ENCODE data around the gene TGM3.

The TGM3 gene, protein sequence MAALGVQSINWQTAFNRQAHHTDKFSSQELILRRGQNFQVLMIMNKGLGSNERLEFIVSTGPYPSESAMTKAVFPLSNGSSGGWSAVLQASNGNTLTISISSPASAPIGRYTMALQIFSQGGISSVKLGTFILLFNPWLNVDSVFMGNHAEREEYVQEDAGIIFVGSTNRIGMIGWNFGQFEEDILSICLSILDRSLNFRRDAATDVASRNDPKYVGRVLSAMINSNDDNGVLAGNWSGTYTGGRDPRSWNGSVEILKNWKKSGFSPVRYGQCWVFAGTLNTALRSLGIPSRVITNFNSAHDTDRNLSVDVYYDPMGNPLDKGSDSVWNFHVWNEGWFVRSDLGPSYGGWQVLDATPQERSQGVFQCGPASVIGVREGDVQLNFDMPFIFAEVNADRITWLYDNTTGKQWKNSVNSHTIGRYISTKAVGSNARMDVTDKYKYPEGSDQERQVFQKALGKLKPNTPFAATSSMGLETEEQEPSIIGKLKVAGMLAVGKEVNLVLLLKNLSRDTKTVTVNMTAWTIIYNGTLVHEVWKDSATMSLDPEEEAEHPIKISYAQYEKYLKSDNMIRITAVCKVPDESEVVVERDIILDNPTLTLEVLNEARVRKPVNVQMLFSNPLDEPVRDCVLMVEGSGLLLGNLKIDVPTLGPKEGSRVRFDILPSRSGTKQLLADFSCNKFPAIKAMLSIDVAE

DNA sequence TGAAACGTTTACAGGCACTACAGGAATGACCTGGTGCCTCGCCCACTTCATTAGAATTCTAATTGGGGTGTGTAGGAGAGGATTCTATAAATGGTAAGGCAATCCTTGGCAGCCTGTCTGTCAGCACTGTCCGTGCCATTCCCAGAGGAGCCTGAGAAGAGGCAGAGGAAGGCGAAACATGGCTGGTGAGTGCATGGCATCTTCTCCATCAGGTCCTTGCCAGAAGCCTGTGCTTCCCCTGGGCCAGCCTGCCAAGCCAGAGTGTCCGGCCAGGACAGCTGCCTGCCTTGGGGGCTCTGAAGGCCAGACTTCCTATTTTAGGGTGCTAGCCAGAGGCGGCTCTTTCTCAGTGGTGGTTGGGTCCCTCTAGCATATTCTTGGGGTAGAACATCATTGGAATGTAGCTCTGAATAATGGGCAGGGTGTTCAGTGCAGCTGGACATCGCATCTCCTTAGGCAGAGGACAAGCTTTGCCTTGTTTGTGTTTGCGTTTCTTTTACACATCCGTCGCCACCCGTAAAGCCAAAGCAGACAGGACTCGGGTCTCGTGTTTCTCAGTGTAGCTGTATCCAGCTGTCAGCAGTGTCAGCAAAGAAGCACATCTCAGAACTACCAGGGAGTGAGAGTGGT, at the start of gene TGM3:
Gene TGM3 (plus strand): TSS at position 116 of the 630 bp plus-strand sequence. CDS start 63 bp downstream, at position 179.
- Histone ChIP-seq H3K36me3 (ENCODE audit: control insufficient read depth, insufficient read depth, low read length) (no peaks in the 10 kb centered on the region), H3K27ac (ENCODE audit: low read length) (no peak within 1 kb of the TSS), H3K9me3 (ENCODE audit: control insufficient read depth, insufficient read depth, low read length) (no peaks in the 10 kb centered on the region), H3K27me3 (ENCODE audit: control insufficient read depth, insufficient read depth, low read length) (no peaks in the 10 kb centered on the region), H3K4me1 (ENCODE audit: control insufficient read depth, insufficient read depth, low read length) (peaks cover 8% of the 10 kb centered on the region), H3K4me3 (ENCODE audit: low read length) (no peak within 1 kb of the TSS)
- no peak for DNase-seq (ENCODE audit: low read depth, low spot score)
- no CpG with 5 or more reads among the region's 13 CpGs for WGBS (ENCODE audit: insufficient coverage, insufficient read length)

DNA sequence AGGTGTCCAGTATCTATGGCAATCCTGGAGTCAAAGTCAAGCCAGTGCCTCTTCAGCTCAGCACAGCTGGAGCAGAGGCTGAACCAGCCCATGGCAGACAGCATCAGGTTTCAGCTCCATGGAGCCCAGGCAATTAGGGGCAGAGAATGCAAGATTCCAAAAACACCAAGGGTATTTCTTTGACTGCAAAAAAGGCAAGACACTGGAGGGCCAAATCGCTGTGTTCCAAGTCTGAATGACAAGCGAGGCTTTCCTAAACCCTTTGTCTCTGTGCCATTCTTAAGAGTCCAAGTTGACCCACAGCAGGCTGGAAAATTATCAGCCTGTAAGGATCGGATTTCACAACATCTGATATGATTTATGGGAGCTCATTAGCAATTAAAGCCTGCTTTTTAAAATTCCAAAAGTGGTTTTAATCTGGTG, 49.7 kb upstream of the TGM3 start:
- WGBS (ENCODE audit: insufficient coverage, insufficient read length) = no CpG with 5 or more reads among the region's 3 CpGs
- H3K27me3 ChIP-seq (ENCODE audit: control insufficient read depth, insufficient read depth, low read length) = no peaks in the 10 kb centered on the region
- no peak overlapping the region for H3K4me3 ChIP-seq (ENCODE audit: low read length)
- H3K4me1 ChIP-seq (ENCODE audit: control insufficient read depth, insufficient read depth, low read length) = peaks cover 4% of the 10 kb centered on the region; the same call in 1 of the 2 replicates
- no peak for DNase-seq (ENCODE audit: low read depth, low spot score)
- no peaks in the 10 kb centered on the region for H3K36me3 ChIP-seq (ENCODE audit: control insufficient read depth, insufficient read depth, low read length)
- no peak overlapping the region for H3K27ac ChIP-seq (ENCODE audit: low read length)
- no peaks in the 10 kb centered on the region for H3K9me3 ChIP-seq (ENCODE audit: control insufficient read depth, insufficient read depth, low read length)

GRCh38 chr20:2248837-2249236, 47.0 kb upstream of the TGM3 start:
- H3K27me3 ChIP-seq (ENCODE audit: control insufficient read depth, insufficient read depth, low read length) = no peaks in the 10 kb centered on the region
- H3K9me3 ChIP-seq (ENCODE audit: control insufficient read depth, insufficient read depth, low read length) = no peaks in the 10 kb centered on the region
- peaks cover 5% of the 10 kb centered on the region; the same call in 1 of the 2 replicates for H3K4me1 ChIP-seq (ENCODE audit: control insufficient read depth, insufficient read depth, low read length)
- no peak overlapping the region for H3K4me3 ChIP-seq (ENCODE audit: low read length)
- no CpG with 5 or more reads among the region's 5 CpGs for WGBS (ENCODE audit: insufficient coverage, insufficient read length)
- H3K27ac ChIP-seq (ENCODE audit: low read length) = no peak overlapping the region
- no peak for DNase-seq (ENCODE audit: low read depth, low spot score)
- H3K36me3 ChIP-seq (ENCODE audit: control insufficient read depth, insufficient read depth, low read length) = no peaks in the 10 kb centered on the region

DNA sequence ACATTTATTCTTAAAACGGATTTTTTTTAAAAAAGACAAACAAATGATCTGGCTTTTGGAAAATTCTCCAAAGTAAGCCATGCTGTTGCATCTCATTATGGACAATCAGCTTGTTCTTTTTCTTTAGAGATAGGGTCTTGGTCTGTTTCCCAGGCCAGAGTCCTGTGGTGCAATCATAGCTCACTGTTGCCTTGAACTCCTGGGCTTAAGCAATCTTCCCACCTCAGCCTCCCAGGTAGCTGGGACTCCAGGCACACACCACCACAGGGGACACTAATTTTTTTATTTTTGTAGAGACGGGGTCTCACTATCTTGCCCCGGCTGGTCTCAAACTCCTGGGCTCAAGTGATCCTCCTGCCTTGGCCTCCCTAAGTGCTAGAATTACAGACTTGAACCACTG, 45.9 kb upstream of the TGM3 start:
- H3K9me3 ChIP-seq (ENCODE audit: control insufficient read depth, insufficient read depth, low read length) = no peaks in the 10 kb centered on the region
- H3K4me3 ChIP-seq (ENCODE audit: low read length) = no peak overlapping the region
- H3K27ac ChIP-seq (ENCODE audit: low read length) = no peak overlapping the region
- H3K36me3 ChIP-seq (ENCODE audit: control insufficient read depth, insufficient read depth, low read length) = no peaks in the 10 kb centered on the region
- no peak for DNase-seq (ENCODE audit: low read depth, low spot score)
- no CpG with 5 or more reads among the region's 3 CpGs for WGBS (ENCODE audit: insufficient coverage, insufficient read length)
- peaks cover 5% of the 10 kb centered on the region; the same call in 1 of the 2 replicates for H3K4me1 ChIP-seq (ENCODE audit: control insufficient read depth, insufficient read depth, low read length)
- no peaks in the 10 kb centered on the region for H3K27me3 ChIP-seq (ENCODE audit: control insufficient read depth, insufficient read depth, low read length)

DNA sequence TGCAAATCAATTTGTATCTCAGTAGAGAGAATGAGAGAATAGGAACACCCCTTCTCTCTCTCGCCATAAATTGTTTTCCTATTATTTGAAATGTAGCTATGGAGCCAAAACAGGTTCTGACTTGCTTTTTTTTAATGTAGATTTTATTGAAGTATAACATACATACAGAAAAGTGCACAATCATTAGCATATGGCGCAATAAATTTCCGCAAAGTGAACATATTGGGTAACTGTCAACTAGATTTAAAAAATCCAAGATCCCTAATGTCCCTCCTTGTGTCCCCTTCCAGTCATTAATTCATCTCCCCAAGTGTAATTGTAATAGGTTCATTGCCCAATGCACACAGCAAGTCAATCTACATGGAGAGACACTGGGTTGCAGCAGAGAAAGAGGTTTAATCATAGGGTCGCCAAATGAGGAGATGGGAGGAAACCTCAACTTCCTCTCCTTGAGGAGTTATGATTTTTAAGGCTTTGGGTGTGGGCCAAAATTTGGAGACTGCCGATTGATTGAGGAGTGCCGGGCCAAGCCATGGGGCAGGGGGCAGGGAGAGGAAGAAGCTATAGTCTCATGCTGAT, 43.3 kb upstream of the TGM3 start:
- no peak overlapping the region for H3K27ac ChIP-seq (ENCODE audit: low read length)
- no CpG with 5 or more reads among the region's 6 CpGs for WGBS (ENCODE audit: insufficient coverage, insufficient read length)

DNA sequence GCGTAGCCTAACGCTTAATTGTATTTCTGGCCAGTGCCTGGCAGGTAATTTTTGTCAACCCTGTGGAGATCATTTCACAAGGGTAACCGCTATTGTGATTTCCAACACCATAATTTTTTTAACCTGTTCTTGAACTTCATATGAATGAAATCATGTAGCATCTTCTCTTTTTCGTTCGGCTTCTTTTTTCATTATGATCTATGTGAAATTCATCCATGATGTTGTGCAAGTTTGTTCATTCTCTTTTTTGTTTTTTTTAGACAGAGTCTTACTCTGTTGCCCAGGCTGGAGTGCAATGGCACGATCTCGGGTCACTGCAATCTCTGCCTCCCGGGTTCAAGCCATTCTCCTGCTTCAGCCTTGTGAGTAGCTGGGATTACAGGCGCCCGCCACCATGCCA, 42.5 kb upstream of the TGM3 start:
- Histone ChIP-seq H3K36me3 (ENCODE audit: control insufficient read depth, insufficient read depth, low read length) (no peaks in the 10 kb centered on the region), H3K4me1 (ENCODE audit: control insufficient read depth, insufficient read depth, low read length) (peaks cover 1% of the 10 kb centered on the region; the same call in 1 of the 2 replicates), H3K27me3 (ENCODE audit: control insufficient read depth, insufficient read depth, low read length) (no peaks in the 10 kb centered on the region), H3K4me3 (ENCODE audit: low read length) (no peak overlapping the region), H3K27ac (ENCODE audit: low read length) (no peak overlapping the region), H3K9me3 (ENCODE audit: control insufficient read depth, insufficient read depth, low read length) (no peaks in the 10 kb centered on the region)
- no CpG with 5 or more reads among the region's 10 CpGs for WGBS (ENCODE audit: insufficient coverage, insufficient read length)
- DNase-seq (ENCODE audit: low read depth, low spot score) = no peak

More for the DNA sequence above, 43.3 kb upstream of the TGM3 start:
- Histone ChIP-seq H3K36me3 (ENCODE audit: control insufficient read depth, insufficient read depth, low read length) (no peaks in the 10 kb centered on the region), H3K27me3 (ENCODE audit: control insufficient read depth, insufficient read depth, low read length) (no peaks in the 10 kb centered on the region), H3K9me3 (ENCODE audit: control insufficient read depth, insufficient read depth, low read length) (no peaks in the 10 kb centered on the region), H3K4me1 (ENCODE audit: control insufficient read depth, insufficient read depth, low read length) (peaks cover 1% of the 10 kb centered on the region; the same call in 1 of the 2 replicates), H3K4me3 (ENCODE audit: low read length) (no peak overlapping the region)
- no peak for DNase-seq (ENCODE audit: low read depth, low spot score)

DNA sequence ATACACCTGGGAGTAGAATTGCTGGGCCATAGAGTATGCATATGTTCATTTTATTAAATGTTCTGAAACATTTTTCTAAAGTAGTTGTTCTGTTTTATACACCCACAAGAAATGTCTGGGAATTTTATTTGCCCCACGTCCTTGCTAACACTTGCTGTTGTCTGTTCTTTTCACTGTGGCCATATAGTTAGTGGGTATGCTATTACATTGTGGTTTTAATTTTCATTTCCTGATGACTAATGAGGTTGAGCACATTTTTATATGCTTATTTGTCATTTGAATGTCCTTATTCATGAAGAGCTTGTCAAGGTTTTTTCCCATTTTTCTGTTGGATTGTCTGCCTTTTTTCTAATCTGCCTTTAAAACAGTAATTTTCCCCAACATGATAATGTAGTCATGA, 41.5 kb upstream of the TGM3 start:
- Histone ChIP-seq H3K4me3 (ENCODE audit: low read length) (no peak overlapping the region), H3K27me3 (ENCODE audit: control insufficient read depth, insufficient read depth, low read length) (no peaks in the 10 kb centered on the region), H3K4me1 (ENCODE audit: control insufficient read depth, insufficient read depth, low read length) (peaks cover 1% of the 10 kb centered on the region; the same call in 1 of the 2 replicates), H3K9me3 (ENCODE audit: control insufficient read depth, insufficient read depth, low read length) (no peaks in the 10 kb centered on the region), H3K27ac (ENCODE audit: low read length) (no peak overlapping the region), H3K36me3 (ENCODE audit: control insufficient read depth, insufficient read depth, low read length) (no peaks in the 10 kb centered on the region)
- no CpG with 5 or more reads among the region's 1 CpG for WGBS (ENCODE audit: insufficient coverage, insufficient read length)
- no peak for DNase-seq (ENCODE audit: low read depth, low spot score)

- DNase-seq (ENCODE audit: low read depth, low spot score) = no peak
- WGBS (ENCODE audit: insufficient coverage, insufficient read length) = no CpG with 5 or more reads among the region's 9 CpGs
- H3K27me3 ChIP-seq (ENCODE audit: control insufficient read depth, insufficient read depth, low read length) = no peaks in the 10 kb centered on the region
- H3K36me3 ChIP-seq (ENCODE audit: control insufficient read depth, insufficient read depth, low read length) = no peaks in the 10 kb centered on the region
- peaks cover 1% of the 10 kb centered on the region; the same call in 1 of the 2 replicates for H3K4me1 ChIP-seq (ENCODE audit: control insufficient read depth, insufficient read depth, low read length)
- H3K4me3 ChIP-seq (ENCODE audit: low read length) = no peak overlapping the region
- no peak overlapping the region for H3K27ac ChIP-seq (ENCODE audit: low read length)
- H3K9me3 ChIP-seq (ENCODE audit: control insufficient read depth, insufficient read depth, low read length) = no peaks in the 10 kb centered on the region
Measured at GRCh38 chr20:2255926-2256531, 39.8 kb upstream of the TGM3 start.

DNA sequence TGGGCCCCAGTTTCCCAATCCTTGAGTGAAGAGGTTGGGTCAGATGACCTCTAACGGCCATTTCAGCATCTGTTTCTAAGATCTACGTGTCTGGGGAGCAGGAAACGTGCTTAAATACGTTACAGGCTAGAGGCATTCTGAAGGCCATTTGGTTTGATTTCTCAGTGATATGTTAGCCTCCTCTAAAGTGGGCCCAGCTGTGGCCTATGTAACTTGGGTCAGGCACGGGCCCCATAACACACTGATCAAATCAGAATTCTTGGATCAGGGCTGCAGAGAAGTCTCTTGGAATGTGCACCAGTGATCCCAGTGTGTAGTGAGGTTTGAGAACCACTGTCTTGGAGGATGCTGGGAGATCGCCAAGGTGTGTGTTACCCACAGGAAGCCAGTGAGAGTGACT, 36.1 kb upstream of the TGM3 start:
- H3K27ac ChIP-seq (ENCODE audit: low read length) = no peak overlapping the region
- no peak for DNase-seq (ENCODE audit: low read depth, low spot score)
- no CpG with 5 or more reads among the region's 6 CpGs for WGBS (ENCODE audit: insufficient coverage, insufficient read length)

GRCh38 chr20:2260250-2260649, 35.6 kb upstream of the TGM3 start:
- no peaks in the 10 kb centered on the region for H3K27me3 ChIP-seq (ENCODE audit: control insufficient read depth, insufficient read depth, low read length)
- no peak overlapping the region for H3K27ac ChIP-seq (ENCODE audit: low read length)
- H3K9me3 ChIP-seq (ENCODE audit: control insufficient read depth, insufficient read depth, low read length) = no peaks in the 10 kb centered on the region
- no peak for DNase-seq (ENCODE audit: low read depth, low spot score)
- no peaks in the 10 kb centered on the region for H3K4me1 ChIP-seq (ENCODE audit: control insufficient read depth, insufficient read depth, low read length)
- no peak overlapping the region for H3K4me3 ChIP-seq (ENCODE audit: low read length)
- H3K36me3 ChIP-seq (ENCODE audit: control insufficient read depth, insufficient read depth, low read length) = no peaks in the 10 kb centered on the region
- WGBS (ENCODE audit: insufficient coverage, insufficient read length) = no CpG with 5 or more reads among the region's 9 CpGs

More for the DNA sequence above, 36.1 kb upstream of the TGM3 start:
- no peak overlapping the region for H3K4me3 ChIP-seq (ENCODE audit: low read length)
- H3K9me3 ChIP-seq (ENCODE audit: control insufficient read depth, insufficient read depth, low read length) = no peaks in the 10 kb centered on the region
- H3K4me1 ChIP-seq (ENCODE audit: control insufficient read depth, insufficient read depth, low read length) = no peaks in the 10 kb centered on the region
- no peaks in the 10 kb centered on the region for H3K27me3 ChIP-seq (ENCODE audit: control insufficient read depth, insufficient read depth, low read length)
- H3K36me3 ChIP-seq (ENCODE audit: control insufficient read depth, insufficient read depth, low read length) = no peaks in the 10 kb centered on the region

All from iPS DF 6.9 (cell line).